H1 (cell line): Measurements from ENCODE around the gene FNDC3A. TPM values are rescaled to one million over a fixed set of nuclear protein-coding genes. Genes with fewer than 3 reads are reported as not detected.
A peak's percentile ranks its signal among the peaks of the same experiment; 100 is the strongest.

Experiments used
- EGR1 ChIP-seq: IDR thresholded peaks from 2 replicates; pipeline ENCODE4 v1.6.1; 2011; ENCODE audit warnings: low read depth, low read length, borderline replicate concordance
- EZH2 ChIP-seq: fragments of 200-600 bp; sonication (generic); IDR thresholded peaks from 2 replicates; pipeline ENCODE4 v1.7.1; 2012; ENCODE audit warnings: low read depth, mild to moderate bottlenecking, moderate library complexity, low read length, inconsistent platforms; ENCODE audit not compliant: severe bottlenecking
- HDAC6 ChIP-seq: IDR thresholded peaks from one replicate; pipeline ENCODE4 v1.7.1; 2012; ENCODE audit warnings: low read depth, mild to moderate bottlenecking, inconsistent platforms, low read length, moderate library complexity
- SIN3A ChIP-seq, 2 experiments: IDR thresholded peaks in 1 of 2; conservative IDR thresholded peaks in 1 of 2; 2 replicates each; pipeline ENCODE4 v1.6.1; 2011 to 2012; ENCODE audit warnings: low read length in 2 of 2, improper control_type of control experiment in 1 of 2, low read depth in 1 of 2, mild to moderate bottlenecking in 1 of 2
- SP2 ChIP-seq: IDR thresholded peaks from 2 replicates; pipeline ENCODE4 v1.6.1; 2012; ENCODE audit warnings: mild to moderate bottlenecking, low read length, inconsistent platforms
- TAF7 ChIP-seq: optimal IDR thresholded peaks from 2 replicates; pipeline ENCODE3; 2011; ENCODE audit warnings: low read depth, mild to moderate bottlenecking, inconsistent platforms, low read length, moderate library complexity, borderline replicate concordance
- TBP ChIP-seq: IDR thresholded peaks from 2 replicates; pipeline ENCODE4 v1.6.1; 2011; ENCODE audit warnings: low read depth, low read length, improper control_type of control experiment
- TCF12 ChIP-seq: IDR thresholded peaks from 2 replicates; pipeline ENCODE4 v1.6.1; 2011; ENCODE audit warnings: low read depth, mild to moderate bottlenecking, low read length
- TEAD4 ChIP-seq: IDR thresholded peaks from 2 replicates; pipeline ENCODE4 v1.6.1; 2012; ENCODE audit warnings: low read depth, low read length, inconsistent platforms, mixed read lengths
- polyA plus RNA-seq, 7 experiments: library from polyadenylated mRNA; depleted of rRNA in 3 of 7; stranded (reverse) in 5 of 7; unstranded in 2 of 7; fragments of >200 nt in 5 of 7; fragments of 200-250 nt in 2 of 7; gene quantifications; 1 replicate in 5 of 7; 2 replicates in 1 of 7; 4 replicates in 1 of 7; pipeline versions ENCODE4 v1.2.1 to v1.2.3, GENCODE V29; 2011 to 2013; ENCODE audit warnings: missing spikeins in 2 of 7, mixed read lengths in 2 of 7
- total RNA-seq: library from RNA; stranded (reverse); fragmentation: NEBNext Ultra II Directional; extraction: Animal tissue kit (Norgen Biotek cat#: 25700); gene quantifications from 2 replicates; pipeline ENCODE4 v1.2.1, GENCODE V29; 2021
- TF ChIP-seq, protein P1 (sequence below): fragments of 300-600 bp; sonication (generic); IDR thresholded peaks from 2 replicates; pipeline ENCODE4 v1.7.1; 2012; ENCODE audit warnings: low read length, moderate library complexity, mild to moderate bottlenecking, inconsistent platforms; ENCODE audit not compliant: insufficient replicate concordance

Gene FNDC3A
- total and polyA plus RNA-seq, 2 of the 8 experiments (the other 6 are each of a cell fraction or from before 2014, with no cell fraction given): 14.6 to 26.0 TPM

GRCh38 chr13:48976576-48977285 lies 1.0 kb downstream of the FNDC3A start (continued):
- TF ChIP-seq, protein P1, sequence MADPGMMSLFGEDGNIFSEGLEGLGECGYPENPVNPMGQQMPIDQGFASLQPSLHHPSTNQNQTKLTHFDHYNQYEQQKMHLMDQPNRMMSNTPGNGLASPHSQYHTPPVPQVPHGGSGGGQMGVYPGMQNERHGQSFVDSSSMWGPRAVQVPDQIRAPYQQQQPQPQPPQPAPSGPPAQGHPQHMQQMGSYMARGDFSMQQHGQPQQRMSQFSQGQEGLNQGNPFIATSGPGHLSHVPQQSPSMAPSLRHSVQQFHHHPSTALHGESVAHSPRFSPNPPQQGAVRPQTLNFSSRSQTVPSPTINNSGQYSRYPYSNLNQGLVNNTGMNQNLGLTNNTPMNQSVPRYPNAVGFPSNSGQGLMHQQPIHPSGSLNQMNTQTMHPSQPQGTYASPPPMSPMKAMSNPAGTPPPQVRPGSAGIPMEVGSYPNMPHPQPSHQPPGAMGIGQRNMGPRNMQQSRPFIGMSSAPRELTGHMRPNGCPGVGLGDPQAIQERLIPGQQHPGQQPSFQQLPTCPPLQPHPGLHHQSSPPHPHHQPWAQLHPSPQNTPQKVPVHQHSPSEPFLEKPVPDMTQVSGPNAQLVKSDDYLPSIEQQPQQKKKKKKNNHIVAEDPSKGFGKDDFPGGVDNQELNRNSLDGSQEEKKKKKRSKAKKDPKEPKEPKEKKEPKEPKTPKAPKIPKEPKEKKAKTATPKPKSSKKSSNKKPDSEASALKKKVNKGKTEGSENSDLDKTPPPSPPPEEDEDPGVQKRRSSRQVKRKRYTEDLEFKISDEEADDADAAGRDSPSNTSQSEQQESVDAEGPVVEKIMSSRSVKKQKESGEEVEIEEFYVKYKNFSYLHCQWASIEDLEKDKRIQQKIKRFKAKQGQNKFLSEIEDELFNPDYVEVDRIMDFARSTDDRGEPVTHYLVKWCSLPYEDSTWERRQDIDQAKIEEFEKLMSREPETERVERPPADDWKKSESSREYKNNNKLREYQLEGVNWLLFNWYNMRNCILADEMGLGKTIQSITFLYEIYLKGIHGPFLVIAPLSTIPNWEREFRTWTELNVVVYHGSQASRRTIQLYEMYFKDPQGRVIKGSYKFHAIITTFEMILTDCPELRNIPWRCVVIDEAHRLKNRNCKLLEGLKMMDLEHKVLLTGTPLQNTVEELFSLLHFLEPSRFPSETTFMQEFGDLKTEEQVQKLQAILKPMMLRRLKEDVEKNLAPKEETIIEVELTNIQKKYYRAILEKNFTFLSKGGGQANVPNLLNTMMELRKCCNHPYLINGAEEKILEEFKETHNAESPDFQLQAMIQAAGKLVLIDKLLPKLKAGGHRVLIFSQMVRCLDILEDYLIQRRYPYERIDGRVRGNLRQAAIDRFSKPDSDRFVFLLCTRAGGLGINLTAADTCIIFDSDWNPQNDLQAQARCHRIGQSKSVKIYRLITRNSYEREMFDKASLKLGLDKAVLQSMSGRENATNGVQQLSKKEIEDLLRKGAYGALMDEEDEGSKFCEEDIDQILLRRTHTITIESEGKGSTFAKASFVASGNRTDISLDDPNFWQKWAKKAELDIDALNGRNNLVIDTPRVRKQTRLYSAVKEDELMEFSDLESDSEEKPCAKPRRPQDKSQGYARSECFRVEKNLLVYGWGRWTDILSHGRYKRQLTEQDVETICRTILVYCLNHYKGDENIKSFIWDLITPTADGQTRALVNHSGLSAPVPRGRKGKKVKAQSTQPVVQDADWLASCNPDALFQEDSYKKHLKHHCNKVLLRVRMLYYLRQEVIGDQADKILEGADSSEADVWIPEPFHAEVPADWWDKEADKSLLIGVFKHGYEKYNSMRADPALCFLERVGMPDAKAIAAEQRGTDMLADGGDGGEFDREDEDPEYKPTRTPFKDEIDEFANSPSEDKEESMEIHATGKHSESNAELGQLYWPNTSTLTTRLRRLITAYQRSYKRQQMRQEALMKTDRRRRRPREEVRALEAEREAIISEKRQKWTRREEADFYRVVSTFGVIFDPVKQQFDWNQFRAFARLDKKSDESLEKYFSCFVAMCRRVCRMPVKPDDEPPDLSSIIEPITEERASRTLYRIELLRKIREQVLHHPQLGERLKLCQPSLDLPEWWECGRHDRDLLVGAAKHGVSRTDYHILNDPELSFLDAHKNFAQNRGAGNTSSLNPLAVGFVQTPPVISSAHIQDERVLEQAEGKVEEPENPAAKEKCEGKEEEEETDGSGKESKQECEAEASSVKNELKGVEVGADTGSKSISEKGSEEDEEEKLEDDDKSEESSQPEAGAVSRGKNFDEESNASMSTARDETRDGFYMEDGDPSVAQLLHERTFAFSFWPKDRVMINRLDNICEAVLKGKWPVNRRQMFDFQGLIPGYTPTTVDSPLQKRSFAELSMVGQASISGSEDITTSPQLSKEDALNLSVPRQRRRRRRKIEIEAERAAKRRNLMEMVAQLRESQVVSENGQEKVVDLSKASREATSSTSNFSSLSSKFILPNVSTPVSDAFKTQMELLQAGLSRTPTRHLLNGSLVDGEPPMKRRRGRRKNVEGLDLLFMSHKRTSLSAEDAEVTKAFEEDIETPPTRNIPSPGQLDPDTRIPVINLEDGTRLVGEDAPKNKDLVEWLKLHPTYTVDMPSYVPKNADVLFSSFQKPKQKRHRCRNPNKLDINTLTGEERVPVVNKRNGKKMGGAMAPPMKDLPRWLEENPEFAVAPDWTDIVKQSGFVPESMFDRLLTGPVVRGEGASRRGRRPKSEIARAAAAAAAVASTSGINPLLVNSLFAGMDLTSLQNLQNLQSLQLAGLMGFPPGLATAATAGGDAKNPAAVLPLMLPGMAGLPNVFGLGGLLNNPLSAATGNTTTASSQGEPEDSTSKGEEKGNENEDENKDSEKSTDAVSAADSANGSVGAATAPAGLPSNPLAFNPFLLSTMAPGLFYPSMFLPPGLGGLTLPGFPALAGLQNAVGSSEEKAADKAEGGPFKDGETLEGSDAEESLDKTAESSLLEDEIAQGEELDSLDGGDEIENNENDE: no peak
- TF ChIP-seq SP2 (no peak), SIN3A (conservative IDR thresholded peaks at IDR 0.05 in 1 of 2, IDR thresholded peaks at IDR 0.05 in 1 of 2; ENCODE audit: low read depth in 1 of 2, low read length in 2 of 2) (peak in 1 of 2 experiments; percentile 77; a peak in 2 of 4 replicates), EGR1 (no peak), TAF7 (no peak), HDAC6 (no peak), TCF12 (no peak), TBP (peak; percentile 0; the same call in 1 of the 2 replicates), EZH2 (no peak), TEAD4 (no peak)
